Middle frontal gyrus (tissue), 1 donor: ENCODE measurements around the gene TMEM128.
"Not testable (repeated sequence)": the region's sequence is repeated elsewhere in the genome, so short reads cannot be mapped to it uniquely, and the experiment has no call there.

Experiments
- DNase-seq: peaks from one replicate; pipeline ENCODE4 v3.0.0-alpha.2; 2015; ENCODE audit warnings: low spot score; ENCODE audit errors: extremely low spot score

Gene TMEM128

GRCh38 chr4:4195354-4195753, 52.7 kb downstream of the TMEM128 start:
- no peak for DNase-seq

- DNase-seq = not testable (repeated sequence)
Observed at GRCh38 chr4:4188557-4188956, 59.5 kb downstream of the TMEM128 start.
